Hematopoietic multipotent progenitor cell treated with erythropoietin and hydrocortisone succinate and interleukin-3 and kit ligand, for 15 days (in vitro differentiated cells): Measurements from ENCODE around the gene PREX1.
"Not testable (repeated sequence)": the region's sequence is repeated elsewhere in the genome, so short reads cannot be mapped to it uniquely, and the experiment has no call there.

Experiments
- DNase-seq: peaks from one replicate; pipeline ENCODE4 v3.0.0-alpha.2; 2015; ENCODE audit warnings: low spot score

The PREX1 gene

DNA sequence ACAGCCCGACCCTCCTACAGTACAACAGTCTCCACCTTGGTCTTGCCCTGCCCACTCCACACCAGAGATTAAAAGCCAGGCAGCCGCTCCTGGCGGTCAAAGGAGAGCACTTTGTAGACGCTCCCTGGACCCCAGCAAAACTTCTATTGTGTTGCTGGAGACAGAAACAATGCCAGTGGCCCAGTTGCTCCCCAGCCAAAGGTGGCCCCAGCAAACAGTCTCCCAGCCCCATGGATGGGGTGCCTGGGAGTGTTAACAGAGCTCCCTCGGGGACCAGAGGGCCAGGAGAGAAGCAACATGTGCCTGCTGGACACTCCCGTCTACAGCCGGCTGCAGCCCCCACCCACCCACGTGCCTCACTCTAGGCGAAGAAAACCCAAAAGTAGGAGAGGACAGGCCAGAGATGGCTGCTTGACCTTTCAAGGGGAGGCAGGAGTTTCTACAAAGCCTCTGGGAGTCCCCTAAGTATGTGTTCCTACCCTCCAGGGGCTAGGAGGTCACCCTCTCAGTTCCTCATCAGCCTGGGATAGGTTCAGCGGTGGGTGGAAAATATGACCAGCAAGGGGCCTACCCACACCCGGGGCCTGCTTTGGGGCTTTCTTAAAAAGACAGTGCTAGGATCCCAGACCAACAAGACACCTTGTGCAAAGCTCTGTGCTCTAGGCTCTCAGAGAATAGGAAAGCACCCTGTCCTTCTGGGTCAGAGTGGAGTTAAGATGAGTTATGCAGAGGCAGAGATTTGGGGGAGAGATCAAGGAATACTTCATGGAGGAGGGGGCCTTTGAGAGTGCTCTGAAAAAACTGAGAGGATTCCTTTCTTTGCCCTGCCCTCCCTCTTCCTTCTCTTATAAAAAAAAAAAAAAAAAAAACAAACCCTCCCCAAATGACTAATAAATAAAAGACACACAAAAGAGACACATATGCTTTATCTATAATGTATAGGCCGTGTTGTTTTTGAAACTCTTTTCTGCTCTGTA is 19.0 kb upstream of the PREX1 start:
- DNase-seq, result no peak

- no peak for DNase-seq
Observed at GRCh38 chr20:48845721-48846306, 18.0 kb upstream of the PREX1 start.

DNA sequence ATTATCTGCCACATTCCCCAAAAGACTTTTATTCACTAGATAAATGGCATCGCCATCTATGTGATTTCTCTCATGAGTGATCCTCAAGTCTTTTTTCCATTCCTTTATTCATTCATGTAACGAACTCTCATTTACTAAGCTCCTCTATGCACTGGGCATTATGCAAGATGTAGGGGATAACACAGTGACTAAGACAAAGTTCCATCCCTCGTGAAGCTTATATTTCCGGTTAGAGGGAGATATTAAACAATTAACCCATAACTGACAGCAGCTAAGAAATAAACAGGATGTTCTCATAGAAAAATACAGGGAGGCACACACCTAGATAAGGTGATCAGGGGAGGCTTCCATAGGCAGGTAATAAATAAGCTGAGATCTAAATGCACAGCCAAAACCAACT is 17.2 kb upstream of the PREX1 start:
- DNase-seq, result no peak

DNA sequence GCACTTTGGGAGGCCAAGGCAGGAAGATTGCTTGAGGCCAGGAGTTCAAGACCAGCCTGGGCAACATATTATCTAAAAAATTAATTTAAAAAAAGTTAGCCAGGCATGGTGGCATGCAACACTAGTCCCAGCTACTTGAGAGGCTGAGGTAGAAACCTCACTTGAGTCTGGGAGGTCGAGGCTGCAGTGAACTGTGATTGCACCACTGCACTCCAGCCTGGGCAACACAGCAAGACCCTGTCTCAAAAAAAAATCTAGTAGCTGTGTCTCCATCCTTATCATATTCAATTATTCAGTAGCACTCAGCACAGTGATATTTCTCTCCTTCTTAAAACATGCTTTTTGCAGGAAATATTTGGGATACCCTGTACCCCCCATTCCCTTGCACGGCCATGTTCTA is 16.1 kb upstream of the PREX1 start:
- not testable (repeated sequence) for DNase-seq

GRCh38 chr20:48843057-48843806 is 15.4 kb upstream of the PREX1 start:
- DNase-seq, result no peak

GRCh38 chr20:48841875-48842529 is 14.2 kb upstream of the PREX1 start:
- no peak for DNase-seq

DNA sequence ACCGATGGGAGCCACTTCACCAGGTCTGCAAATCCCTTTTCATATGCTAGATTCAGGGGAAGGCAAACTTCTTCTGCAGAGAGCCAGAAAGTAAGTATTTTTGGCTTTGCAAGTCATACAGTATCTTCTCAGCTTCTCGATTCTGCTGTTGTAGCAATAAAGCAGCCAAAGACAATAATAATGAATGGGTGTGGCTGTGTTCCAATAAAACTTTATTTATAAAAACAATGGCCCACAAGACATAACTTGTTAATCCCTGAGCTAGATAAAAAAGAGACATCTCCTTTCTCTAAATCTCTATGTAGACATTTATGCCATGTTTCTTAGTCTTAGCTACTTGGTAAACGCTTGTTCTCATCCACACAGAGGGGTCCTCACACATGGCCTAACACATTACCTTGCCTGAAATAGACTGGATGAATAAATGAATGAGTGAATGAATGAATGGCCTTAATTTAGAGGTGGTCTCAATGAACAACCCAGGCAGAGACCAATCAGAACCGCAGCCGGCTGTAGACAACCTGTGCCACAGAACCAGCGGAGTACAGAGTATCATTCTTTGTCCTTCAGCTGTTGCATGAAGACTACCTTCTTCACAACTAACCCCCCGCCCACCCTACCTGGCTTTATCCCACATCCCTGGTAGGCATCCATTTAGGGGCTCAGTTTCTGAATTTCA is 13.5 kb upstream of the PREX1 start:
- no peak for DNase-seq

DNA sequence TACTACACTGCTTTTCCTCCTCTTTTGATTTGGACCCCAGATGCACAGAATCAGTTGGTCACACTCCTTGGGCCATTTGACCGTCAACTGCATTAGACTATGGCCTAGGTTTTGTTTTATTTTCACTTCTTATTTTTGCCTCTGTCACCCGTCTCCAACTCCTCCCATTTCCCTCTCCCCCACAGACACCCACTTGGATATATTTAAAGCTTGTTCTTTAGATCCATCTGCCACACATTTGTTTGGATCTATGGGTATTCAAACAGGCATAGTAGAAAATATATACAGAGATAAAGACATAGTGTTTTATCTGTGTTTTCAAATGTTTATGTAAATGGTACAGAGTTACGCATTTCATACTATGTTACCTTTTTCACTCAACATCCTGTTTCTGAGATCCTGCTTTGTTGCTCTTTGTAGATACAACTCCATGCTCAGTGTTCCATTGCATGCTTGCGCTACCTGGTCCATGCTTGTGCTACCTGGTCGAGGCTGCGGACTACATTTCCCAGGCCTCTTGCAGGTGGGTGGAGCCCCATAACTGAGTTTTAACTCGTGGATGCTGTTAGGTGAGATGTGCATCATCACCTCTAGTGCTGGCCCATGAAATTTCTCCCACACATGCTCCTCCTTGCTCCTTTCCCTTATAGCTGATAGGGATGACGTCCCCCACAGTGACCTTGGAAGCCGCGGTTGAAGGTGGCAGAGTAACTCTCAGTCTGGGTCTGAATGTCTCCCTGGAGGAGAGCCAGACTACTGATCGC is 11.5 kb upstream of the PREX1 start:
- DNase-seq, result no peak

DNA sequence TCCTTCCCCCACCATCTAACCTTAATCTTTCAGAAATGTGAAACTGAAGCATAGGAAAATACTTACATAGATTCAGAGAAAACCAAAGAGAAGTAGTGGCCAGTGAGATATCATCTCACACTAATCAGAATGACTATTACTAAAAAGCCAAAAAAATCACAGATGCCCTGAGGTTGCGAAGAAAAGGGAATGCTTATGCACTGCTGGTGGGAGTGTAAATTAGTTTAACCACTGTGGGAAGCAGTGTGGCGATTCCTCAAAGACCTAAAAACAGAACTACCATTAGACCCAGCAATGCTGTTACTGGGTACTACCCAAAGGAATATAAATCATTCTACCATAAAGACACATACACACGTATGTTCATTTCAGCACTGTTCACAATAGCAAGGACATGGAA is 9.2 kb upstream of the PREX1 start:
- no peak for DNase-seq

- DNase-seq, result no peak
Observed at GRCh38 chr20:48835390-48835789, 7.6 kb upstream of the PREX1 start.

- no peak for DNase-seq
Observed at GRCh38 chr20:48834278-48834677, 6.5 kb upstream of the PREX1 start.

DNA sequence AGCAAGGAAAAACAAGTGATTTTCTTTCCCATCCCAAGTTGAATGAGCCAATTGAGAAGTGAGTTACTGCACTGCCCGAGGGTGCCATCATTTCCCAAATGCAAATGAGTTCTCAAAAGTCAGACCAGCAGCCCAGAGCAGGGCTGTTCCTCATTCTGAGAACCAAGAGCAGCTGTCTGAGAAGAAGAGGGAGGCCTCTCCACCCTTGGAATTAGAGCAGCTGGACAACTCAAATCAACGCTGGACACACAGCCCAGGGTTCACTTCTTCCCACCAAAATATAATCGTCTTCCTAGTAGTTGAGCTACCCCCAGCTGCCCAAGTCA is 4.6 kb upstream of the PREX1 start:
- DNase-seq, result no peak

GRCh38 chr20:48831718-48832404 is 4.1 kb upstream of the PREX1 start:
- DNase-seq, result no peak

DNA sequence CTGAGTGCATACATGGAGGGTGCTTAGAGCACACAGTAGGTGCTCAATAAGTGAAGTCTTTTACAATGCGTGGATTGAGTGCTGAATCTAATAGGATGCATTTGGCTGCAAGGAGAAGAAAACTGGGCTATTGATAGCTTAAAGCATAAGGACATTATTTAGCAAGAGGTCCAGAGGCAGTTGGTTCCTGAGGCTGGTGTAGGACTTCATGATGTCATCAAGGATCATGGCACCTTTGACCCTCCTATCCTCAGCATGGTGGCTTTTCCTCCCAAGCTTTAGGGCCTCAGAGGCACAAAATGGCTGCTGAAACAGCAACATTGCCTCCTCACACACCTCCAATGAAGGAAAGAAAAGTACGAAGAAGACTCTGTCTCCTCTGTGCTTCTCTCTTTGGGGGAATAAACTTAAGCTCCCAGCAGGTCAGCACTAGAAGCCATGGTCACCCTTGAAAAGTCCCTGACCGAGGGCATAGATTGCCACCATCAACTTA is 3.1 kb upstream of the PREX1 start:
- no peak for DNase-seq

DNA sequence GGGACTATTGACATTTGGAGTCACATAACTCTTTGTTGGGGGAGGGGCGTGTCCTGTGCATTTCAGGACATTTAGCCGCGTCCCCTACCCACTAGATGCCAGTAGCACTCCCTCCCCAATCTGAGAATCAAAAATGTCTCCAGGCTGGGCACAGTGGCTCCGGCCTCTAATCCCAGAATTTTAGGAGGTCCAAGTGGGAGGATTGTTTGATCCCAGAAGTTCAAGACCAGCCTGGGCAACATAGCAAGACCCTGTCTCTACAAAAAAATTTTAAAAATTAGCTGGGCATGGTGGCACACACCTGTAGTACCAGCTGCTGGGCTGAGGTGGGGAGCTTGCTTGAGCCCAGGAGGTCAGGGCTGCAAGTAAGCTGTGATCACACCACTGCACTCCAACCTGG is 2.1 kb upstream of the PREX1 start:
- DNase-seq, result no peak

DNA sequence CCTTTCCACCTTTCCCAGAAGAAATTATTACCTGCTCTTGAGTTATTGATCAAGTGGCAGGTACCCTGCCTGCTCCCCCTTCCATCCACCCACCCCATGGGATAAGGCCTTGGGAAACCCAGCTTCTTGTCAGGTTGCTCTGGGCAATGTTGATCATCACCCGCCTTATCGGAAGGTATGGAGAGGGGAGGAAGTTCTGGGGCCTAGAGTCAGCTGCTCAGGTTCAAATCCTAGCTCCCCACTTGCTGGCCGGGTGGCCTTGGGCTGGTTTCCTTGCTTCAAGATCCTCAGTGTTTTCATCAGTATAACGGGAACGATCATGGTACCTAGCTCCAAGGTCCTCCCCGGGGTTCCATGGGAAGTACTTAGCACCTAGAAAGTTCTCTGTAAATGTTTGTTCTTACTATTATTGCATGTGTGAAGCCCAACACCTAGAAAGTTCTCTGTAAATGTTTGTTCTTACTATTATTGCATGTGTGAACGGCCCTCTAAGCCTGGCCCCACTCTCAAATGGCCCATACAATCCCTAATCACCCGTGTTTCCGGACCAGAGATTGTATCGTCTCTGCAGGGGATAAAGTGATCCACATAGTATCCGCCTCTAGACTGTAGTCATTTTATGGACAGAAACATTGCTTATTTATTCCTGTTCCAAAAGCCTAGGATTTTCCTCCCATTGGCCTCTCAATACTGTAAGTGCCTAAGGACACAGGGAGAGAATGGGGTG is 1.1 kb upstream of the PREX1 start:
- DNase-seq, result no peak

DNA sequence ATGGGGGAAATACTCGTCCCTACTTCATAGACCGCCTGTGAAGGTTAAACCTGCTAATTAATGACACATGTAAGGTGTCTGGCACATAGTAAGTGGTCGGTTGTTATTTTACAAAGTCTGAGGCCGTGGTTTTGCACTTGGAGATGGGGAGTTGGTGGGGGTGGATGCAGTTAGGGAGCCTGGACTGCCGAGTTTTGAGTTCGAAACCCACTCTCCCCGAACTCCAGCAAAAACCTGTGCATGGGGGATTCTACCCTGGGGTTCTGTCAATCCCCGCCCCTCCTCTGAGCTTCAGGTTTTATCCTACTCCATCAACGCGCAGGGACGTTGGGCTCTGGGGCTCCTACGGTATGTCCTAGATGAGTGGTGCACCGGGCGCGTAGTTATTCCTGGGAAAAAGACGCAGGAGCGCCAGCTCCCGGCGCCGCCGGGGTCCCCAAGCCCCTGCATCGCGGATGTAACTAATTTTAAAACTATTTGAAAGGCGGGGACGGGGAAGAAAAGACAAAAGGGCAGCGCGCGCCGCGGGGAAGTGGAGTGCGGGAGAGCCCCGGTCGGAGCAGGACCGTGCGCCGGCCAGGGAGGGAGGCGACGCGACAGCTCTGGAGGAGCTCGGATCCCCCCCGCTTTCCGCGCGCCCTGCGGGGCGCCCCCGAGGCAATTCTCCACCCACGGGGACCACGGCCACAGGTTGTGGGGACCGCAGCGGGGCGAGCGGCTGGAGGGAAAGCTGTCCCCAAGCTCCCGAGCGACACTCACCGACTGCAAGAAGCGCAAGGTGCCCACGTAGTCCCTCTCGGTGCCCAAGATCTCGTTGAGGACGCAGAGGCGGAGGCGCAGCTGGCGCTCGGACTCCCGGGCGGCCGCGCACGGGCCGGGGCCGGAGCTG is 672 bp downstream of the PREX1 start:
- no peak for DNase-seq

DNA sequence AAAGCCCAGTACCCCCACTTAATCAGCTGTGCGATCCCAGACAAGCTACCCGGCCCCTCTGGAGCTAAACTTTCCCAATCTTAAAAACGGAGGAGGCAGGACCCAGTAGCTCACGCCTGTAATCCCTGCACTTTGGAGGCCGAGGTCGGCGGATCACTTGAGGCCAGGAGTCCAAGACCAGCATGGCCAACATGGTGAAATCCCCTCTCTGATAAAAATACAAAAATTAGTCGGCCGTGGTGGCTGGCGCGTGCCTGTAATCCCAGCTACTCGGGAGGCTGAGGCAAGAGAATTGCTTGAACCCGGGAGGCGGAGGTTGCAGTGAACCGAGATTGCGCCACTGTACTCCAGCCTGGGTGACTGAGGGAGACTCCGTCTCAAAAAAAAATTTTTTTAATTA is 1.3 kb downstream of the PREX1 start:
- not testable (repeated sequence) for DNase-seq

DNA sequence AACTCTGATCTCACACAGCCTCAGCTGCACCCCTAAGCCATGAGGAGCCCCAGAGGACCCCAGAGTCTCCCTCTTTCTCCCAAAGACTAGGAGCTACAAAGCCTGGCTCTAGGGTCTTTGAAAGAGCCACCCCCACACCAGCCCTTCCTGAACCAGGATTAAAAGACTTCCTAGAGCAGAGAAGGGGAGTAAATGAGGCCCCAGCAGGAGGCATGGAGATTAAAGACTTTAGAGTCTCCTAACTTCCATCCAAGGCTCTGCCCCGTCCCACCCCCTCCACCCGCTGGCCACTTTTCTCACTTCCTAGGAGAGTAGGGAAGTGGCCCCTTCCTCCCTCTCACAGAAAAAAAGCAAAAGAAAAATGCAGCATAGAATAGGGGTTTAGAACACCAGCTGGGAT is 1.7 kb downstream of the PREX1 start:
- no peak for DNase-seq
